Stomach smooth muscle (tissue), 2 donors: ENCODE measurements around the gene ANGPT4.
"Not testable (repeated sequence)": the region's sequence is repeated elsewhere in the genome, so short reads cannot be mapped to it uniquely, and the experiment has no call there.

Experiments
- H3K27ac ChIP-seq: one replicate; pipeline ENCODE4 v1.7.0; 2013; ENCODE audit warnings: mild to moderate bottlenecking, low read length, inconsistent platforms
- H3K27me3 ChIP-seq, 2 donors: one replicate each; pipeline ENCODE4 v1.7.0; 2013; ENCODE audit warnings: low read length in 2 of 2; ENCODE audit not compliant: insufficient read depth in 2 of 2, control insufficient read depth in 1 of 2
- H3K36me3 ChIP-seq, 2 donors: one replicate each; pipeline ENCODE4 v1.7.0; 2013; ENCODE audit warnings: low read length in 2 of 2; ENCODE audit not compliant: control insufficient read depth in 2 of 2, insufficient read depth in 2 of 2
- H3K4me1 ChIP-seq: one replicate; pipeline ENCODE4 v1.7.0; 2013; ENCODE audit warnings: low read length; ENCODE audit not compliant: control insufficient read depth, insufficient read depth
- H3K4me3 ChIP-seq, 2 donors: one replicate each; pipeline ENCODE4 v1.7.0; 2013; ENCODE audit warnings: low read length in 2 of 2
- H3K9ac ChIP-seq, 2 donors: one replicate each; pipeline ENCODE4 v1.7.0; 2013; ENCODE audit warnings: low read length in 2 of 2, mild to moderate bottlenecking in 1 of 2
- H3K9me3 ChIP-seq, 2 donors: one replicate each; pipeline ENCODE4 v1.7.0; 2013; ENCODE audit warnings: low read length in 2 of 2; ENCODE audit not compliant: control insufficient read depth in 2 of 2
- donor health status: healthy.
- donor health status: Pancreatic carcinoma.

The ANGPT4 gene

DNA sequence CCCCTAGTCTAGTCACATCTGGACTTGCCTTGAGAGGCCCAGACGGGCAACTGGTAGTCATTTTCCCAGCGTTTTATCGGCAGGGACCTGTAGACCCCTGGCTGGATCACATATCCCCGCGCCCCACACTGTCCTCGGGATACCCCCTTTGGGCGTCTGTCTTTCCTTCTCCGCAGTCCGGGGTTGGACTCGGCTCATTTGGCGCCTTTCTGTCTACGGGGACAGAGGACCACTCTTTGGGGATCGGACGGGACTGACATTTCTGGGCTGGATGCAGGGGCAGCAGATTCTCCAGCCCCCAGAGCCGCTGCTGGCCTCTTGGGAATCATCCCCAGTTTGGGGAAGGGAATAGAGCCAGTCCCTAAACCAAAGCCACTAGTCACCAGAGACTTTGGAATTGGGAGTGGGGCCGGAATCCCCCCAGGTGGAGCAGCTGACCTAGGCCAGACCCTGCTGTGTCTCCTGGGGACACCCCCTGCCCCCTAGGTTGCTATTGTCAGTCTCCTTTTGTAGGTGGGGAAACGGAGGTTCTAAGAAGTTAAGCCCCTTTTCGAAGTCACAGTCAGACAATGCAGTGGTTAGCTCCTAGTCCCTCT is 81.9 kb downstream of the ANGPT4 start:
- peaks cover 10% of the 10 kb centered on the region for H3K4me1 ChIP-seq
- H3K4me3 ChIP-seq, result peak overlapping the region; percentile 82 to 84
- peaks cover 0 to 6% of the 10 kb centered on the region in 2 donors for H3K9me3 ChIP-seq
- H3K36me3 ChIP-seq, result no peaks in the 10 kb centered on the region
- peak overlapping the region; percentile 55 to 64 for H3K9ac ChIP-seq
- no peaks in the 10 kb centered on the region for H3K27me3 ChIP-seq
- no peak overlapping the region for H3K27ac ChIP-seq

DNA sequence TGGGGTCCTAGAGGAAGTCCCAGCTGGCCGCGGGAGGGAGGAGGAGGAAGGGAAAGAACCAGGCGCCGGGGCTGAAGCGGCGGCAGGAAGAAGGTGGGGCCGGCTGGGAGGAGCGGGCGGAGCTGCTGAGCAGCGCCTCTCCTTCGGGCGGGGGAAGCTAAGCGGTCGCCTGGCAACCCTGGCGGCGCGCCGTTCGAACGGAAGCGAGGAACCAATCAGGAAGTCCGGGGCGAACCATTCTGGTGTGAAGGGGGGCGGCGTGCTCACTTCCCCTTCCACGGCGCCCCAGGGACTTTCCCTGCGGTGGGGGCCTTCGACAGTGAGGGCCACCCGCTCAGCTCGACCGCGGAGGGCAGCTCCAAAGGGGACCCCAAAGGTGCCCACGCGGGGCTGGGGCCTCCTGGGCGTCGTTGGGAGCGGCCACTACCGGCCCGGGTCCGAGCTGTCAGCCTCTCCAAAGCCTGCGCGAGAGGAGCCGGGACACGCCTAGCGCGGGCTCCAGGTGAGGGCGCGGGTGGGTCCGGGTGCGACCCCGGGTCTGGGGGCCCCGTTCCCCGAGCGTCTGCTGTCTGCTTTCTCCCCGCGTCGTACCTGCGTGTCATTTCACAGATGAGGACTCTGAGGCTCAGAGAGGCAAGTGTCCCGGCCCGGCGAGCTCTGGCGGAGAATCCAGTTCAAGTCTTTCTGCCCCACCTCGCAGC is 82.5 kb downstream of the ANGPT4 start, which contains the start of gene FAM110A:
TSS of gene FAM110A (plus strand) at position 266 of the 701 bp plus-strand sequence. CDS start 11,090 bp downstream, outside the sequence.
- no peaks in the 10 kb centered on the region for H3K27me3 ChIP-seq
- H3K27ac ChIP-seq, result no peak within 1 kb of the TSS
- peaks cover 10% of the 10 kb centered on the region for H3K4me1 ChIP-seq
- no peaks in the 10 kb centered on the region for H3K36me3 ChIP-seq
- peak within 1 kb of the TSS; percentile 55 to 64 for H3K9ac ChIP-seq
- H3K9me3 ChIP-seq, result peaks cover 0 to 6% of the 10 kb centered on the region in 2 donors
- peak within 1 kb of the TSS; percentile 82 to 84 for H3K4me3 ChIP-seq

DNA sequence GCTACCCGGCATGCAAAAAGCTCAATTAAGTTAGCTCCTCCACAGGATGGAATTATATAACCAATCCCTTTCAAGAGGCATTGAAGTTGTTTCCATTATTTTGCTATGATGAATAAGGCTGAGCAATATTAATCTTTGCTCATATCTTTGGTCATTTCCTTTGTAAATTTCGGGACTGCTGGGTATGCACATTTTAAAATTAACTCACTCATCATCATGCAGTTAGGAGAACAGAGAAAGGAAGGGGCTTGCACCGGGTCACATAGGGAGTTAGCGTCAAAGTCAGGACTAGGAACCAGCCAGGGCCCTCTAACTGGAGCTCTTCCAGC is 83.0 kb downstream of the ANGPT4 start:
- no peak overlapping the region for H3K27ac ChIP-seq
- H3K4me3 ChIP-seq, result peak overlapping the region; percentile 62 to 82
- no peak overlapping the region for H3K9ac ChIP-seq
- peaks cover 10% of the 10 kb centered on the region for H3K4me1 ChIP-seq
- no peaks in the 10 kb centered on the region for H3K36me3 ChIP-seq
- H3K27me3 ChIP-seq, result no peaks in the 10 kb centered on the region
- H3K9me3 ChIP-seq, result peaks cover 0 to 3% of the 10 kb centered on the region in 2 donors

DNA sequence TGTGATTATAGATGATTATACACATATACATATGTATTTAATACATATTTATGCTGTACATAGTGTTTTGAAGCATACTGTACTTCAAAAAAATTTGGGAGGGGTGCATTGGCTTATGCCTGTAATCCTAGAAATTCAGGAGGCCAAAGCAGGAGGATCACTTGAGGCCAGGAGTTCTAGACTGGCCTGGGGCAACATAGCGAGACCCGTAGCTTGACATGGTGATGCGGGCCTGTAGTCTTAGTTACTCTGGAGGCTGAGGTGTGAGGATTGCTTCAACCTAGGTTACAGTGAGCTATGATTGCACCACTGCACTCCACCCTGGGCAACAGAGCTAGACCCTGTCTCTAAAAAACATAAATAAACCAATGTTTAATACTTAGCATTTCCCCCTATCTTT is 84.2 kb downstream of the ANGPT4 start:
- no peak overlapping the region for H3K9ac ChIP-seq
- no peaks in the 10 kb centered on the region for H3K9me3 ChIP-seq
- H3K27ac ChIP-seq, result no peak overlapping the region
- no peaks in the 10 kb centered on the region for H3K36me3 ChIP-seq
- no peak overlapping the region for H3K4me3 ChIP-seq
- peaks cover 10% of the 10 kb centered on the region for H3K4me1 ChIP-seq
- no peaks in the 10 kb centered on the region for H3K27me3 ChIP-seq

DNA sequence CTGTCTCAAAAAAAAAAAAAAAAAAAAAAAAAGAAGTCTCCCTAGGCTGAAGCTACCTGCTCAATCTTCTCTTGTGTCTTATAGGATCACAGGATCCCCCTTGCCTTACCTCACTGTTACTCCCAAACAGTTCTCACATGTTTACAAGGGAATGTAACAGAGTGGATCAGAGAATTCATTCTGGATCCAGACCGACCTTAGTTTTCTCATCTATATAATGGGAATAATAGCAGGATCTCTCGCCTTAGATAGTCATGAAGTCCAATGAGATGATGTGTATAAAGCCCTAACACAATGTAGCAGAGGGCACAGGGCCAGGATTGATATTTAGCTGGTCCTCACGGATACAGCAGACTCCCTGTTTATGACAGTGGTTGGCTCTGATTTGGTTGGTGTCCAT is 84.9 kb downstream of the ANGPT4 start:
- peaks cover 10% of the 10 kb centered on the region for H3K4me1 ChIP-seq
- H3K27ac ChIP-seq, result no peak overlapping the region
- H3K9ac ChIP-seq, result no peak overlapping the region
- no peak overlapping the region for H3K4me3 ChIP-seq
- H3K36me3 ChIP-seq, result no peaks in the 10 kb centered on the region
- no peaks in the 10 kb centered on the region for H3K27me3 ChIP-seq
- H3K9me3 ChIP-seq, result no peaks in the 10 kb centered on the region

DNA sequence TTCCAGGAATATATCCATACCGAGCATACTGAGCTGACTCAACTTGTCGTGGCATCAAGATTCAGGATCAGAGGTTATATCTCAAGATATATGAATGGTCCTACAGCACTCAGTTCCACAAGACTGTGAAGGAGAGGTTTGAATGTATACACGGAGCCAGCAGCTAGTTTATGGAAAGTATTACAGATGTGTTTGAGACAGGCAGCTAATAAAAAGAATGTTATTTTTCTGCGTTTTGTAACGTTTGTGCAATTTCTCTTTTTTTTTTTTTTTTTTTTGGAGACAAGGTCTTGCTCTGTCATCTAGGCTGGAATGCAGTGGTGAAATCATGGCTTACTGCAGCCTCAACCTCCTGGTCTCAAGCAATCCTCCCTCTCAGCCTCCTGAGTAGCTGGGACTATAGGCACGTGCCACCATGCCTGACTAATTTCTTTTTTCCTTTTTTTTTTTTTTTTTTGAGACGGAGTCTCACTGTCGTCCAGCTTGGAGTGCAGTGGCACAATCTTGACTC is 86.1 kb downstream of the ANGPT4 start:
- Histone ChIP-seq H3K27ac (no peak overlapping the region), H3K9ac (no peak overlapping the region), H3K9me3 (no peaks in the 10 kb centered on the region), H3K4me1 (peaks cover 10% of the 10 kb centered on the region), H3K36me3 (no peaks in the 10 kb centered on the region), H3K4me3 (no peak overlapping the region), H3K27me3 (no peaks in the 10 kb centered on the region)

DNA sequence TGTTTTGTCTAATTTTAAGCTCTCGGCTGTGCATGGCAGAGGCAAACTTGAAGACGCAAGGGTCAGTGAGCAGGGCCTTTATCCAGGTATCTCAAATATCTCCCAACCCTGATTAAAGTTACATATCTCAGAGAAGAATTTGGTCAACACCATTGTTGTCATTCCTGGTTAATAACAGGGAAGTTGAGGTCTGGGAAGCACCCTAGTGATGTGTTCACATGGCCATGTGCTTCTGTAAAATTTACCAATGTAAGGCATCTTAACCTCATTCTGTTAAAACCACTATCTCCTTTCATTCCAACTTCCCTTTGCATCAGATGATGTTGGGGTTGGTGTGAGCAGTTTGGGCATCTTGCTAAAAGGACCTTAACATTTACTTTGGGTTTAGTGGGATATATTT is 86.6 kb downstream of the ANGPT4 start:
- Histone ChIP-seq H3K9ac (no peak overlapping the region), H3K27ac (no peak overlapping the region), H3K9me3 (no peaks in the 10 kb centered on the region), H3K4me3 (no peak overlapping the region), H3K27me3 (no peaks in the 10 kb centered on the region), H3K4me1 (peaks cover 9% of the 10 kb centered on the region), H3K36me3 (no peaks in the 10 kb centered on the region)

DNA sequence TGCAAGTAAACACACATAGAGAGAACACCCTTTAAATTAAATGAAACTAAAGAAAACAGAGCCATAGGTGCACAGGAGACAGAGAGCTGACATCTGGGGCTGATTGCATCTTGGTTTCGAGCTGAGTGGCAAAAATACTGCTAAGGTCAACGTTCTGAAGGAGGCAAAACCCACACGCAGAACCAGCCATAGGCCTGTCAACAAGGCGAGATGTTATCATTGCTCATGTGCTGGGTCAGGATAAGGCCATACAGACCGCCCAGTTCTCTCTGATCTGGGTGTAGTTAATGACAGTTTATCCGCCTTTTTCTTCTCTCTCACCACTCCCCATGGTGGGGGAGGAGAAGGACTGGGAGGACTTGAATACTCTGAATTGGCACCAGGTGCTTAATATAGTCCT is 87.1 kb downstream of the ANGPT4 start:
- no peak overlapping the region for H3K9ac ChIP-seq
- H3K27ac ChIP-seq, result no peak overlapping the region
- H3K4me3 ChIP-seq, result no peak overlapping the region
- no peaks in the 10 kb centered on the region for H3K27me3 ChIP-seq
- no peaks in the 10 kb centered on the region for H3K9me3 ChIP-seq
- peaks cover 3% of the 10 kb centered on the region for H3K4me1 ChIP-seq
- H3K36me3 ChIP-seq, result no peaks in the 10 kb centered on the region

DNA sequence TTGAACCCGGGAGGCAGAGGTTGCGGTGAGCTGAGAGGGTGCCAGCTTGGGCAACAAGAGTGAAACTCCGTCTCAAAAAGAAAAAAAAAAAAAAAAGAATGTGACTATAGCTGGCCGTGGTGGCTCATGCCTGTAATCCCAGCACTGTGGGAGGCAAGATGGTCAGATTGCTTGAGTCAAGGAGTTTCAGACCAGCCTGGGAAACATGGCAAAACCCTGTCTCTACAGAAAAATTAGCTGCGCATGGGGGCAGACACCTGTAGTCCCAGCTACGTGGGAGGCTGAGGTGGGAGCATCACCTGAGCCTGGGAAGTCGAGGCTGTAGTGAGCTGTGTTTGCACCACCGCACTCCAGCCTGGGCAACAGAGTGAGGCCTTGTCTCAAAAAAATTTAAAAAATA is 88.2 kb downstream of the ANGPT4 start:
- not testable (repeated sequence) for H3K9me3 ChIP-seq, H3K27ac ChIP-seq, H3K4me3 ChIP-seq, H3K36me3 ChIP-seq, H3K4me1 ChIP-seq, H3K9ac ChIP-seq, H3K27me3 ChIP-seq

DNA sequence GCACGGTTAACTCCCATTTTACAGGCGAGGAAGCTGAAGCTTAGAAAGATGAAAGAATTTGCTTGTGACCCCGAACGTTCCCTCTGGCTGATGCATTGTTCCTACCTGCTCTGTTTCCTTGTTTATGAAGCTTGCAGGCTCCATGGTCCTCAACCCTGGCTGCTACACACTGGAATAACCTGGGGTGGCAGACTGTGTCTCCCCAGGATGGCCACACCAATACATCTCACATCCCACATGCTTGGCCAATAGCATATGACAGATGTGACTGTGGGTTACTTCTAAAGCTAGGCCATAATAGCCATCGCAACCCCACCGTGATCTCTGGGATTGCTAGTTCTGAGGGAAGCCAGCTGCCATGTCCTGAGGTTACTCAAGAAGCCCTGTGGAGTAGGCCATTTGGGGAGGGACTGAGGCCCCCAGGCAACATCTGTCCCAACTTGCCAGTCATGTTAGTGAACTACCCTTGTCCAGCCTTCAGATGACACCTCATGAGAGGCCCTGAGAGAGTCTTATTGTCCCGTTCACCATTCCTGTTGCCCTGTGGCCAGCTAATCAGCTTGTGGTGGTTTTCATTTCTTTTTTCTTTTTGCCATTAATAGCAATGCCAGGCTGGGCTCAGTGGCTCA is 89.3 kb downstream of the ANGPT4 start:
- Histone ChIP-seq H3K27ac (no peak overlapping the region), H3K4me1 (no peaks in the 10 kb centered on the region), H3K9ac (no peak overlapping the region), H3K27me3 (no peaks in the 10 kb centered on the region), H3K9me3 (no peaks in the 10 kb centered on the region), H3K36me3 (no peaks in the 10 kb centered on the region), H3K4me3 (no peak overlapping the region)
